Heart left ventricle (tissue), 16 donors: ENCODE measurements around the gene MS4A18. TPM values are rescaled to one million over a fixed set of nuclear protein-coding genes. Genes with fewer than 3 reads are reported as not detected.
A peak's percentile ranks its signal among the peaks of the same experiment; 100 is the strongest.

ENCODE experiments used
- ATAC-seq, 4 donors: fragments of 200-7000 bp; cut with Tn5 transposase; one replicate each; pipeline ENCODE4 v1.9.1; 2020 to 2022; ENCODE audit warnings: moderate library complexity in 4 of 4, mild to moderate bottlenecking in 3 of 4, moderate number of reproducible peaks in 1 of 4
- DNase-seq, 5 donors: peaks; one replicate each; pipeline ENCODE4 v3.0.0-alpha.2; 2020
- H3K27ac ChIP-seq, 12 donors: fragments of 200-600 bp; sonication (generic) in 4 of 12; one replicate each; pipeline versions ENCODE4 v1.5.0 to v1.8.0; 2016 to 2022; ENCODE audit warnings: mild to moderate bottlenecking in 2 of 12
- H3K27me3 ChIP-seq, 9 donors: fragments of 200-600 bp; sonication (generic) in 2 of 9; one replicate each; pipeline versions ENCODE4 v1.5.1 to v1.8.0; 2016 to 2022; ENCODE audit warnings: mild to moderate bottlenecking in 3 of 9
- H3K36me3 ChIP-seq, 9 donors: fragments of 200-600 bp; sonication (generic) in 2 of 9; one replicate each; pipeline versions ENCODE4 v1.5.0 to v1.8.0; 2018 to 2022; ENCODE audit warnings: mild to moderate bottlenecking in 2 of 9
- H3K4me1 ChIP-seq, 12 donors: fragments of 200-600 bp; sonication (generic) in 4 of 12; one replicate each; pipeline versions ENCODE4 v1.5.0 to v1.8.0; 2016 to 2022; ENCODE audit warnings: mild to moderate bottlenecking in 3 of 12
- H3K4me3 ChIP-seq, 12 donors: fragments of 200-600 bp; sonication (generic) in 4 of 12; one replicate each; pipeline versions ENCODE4 v1.5.0 to v1.8.0; 2017 to 2022; ENCODE audit warnings: mild to moderate bottlenecking in 9 of 12, moderate library complexity in 4 of 12
- H3K9me3 ChIP-seq, 12 donors: fragments of 200-600 bp; sonication (generic) in 4 of 12; one replicate each; pipeline versions ENCODE4 v1.5.0 to v1.8.0; 2016 to 2022; ENCODE audit warnings: mild to moderate bottlenecking in 1 of 12
- CTCF ChIP-seq, 12 donors: fragments of 200-600 bp; sonication (generic) in 4 of 12; IDR thresholded peaks; one replicate each; pipeline versions ENCODE4 v1.5.0 to v1.8.0; 2018 to 2022; ENCODE audit warnings: antibody characterized with exemption in 12 of 12, mild to moderate bottlenecking in 5 of 12
- POLR2A ChIP-seq, 2 donors: fragments of 450-650 bp; IDR thresholded peaks; one replicate each; pipeline ENCODE4 v1.6.1; 2017; ENCODE audit warnings: antibody characterized with exemption in 2 of 2, mild to moderate bottlenecking in 2 of 2, moderate library complexity in 2 of 2
- WGBS, 4 donors: extraction: QIAGEN DNeasy Blood & Tissue Kit in 2 of 4; methylation state at CpG; one replicate each; pipeline versions ENCODE4 v1.1.5 to v1.1.7; 2013 to 2018; 5-methylcytosine and 5-hydroxymethylcytosine counted together
- intact Hi-C, 10 donors: fragments of 100-400 bp; cut with DNase I; formaldehyde crosslinking; loops; one replicate each; pipeline versions ENCODE4 v1.11.1 to v1.14.2; 2022
- polyA plus RNA-seq, 2 donors: library from polyadenylated mRNA; stranded (reverse); fragments of 200-250 nt; gene quantifications; one replicate each; pipeline ENCODE4 v1.2.3, GENCODE V29; 2013
- total RNA-seq, 9 donors: library from RNA; depleted of rRNA in 2 of 9; stranded (reverse); fragments of >200 nt in 2 of 9; fragmentation: NEBNext Ultra II Directional in 3 of 9; extraction: Animal tissue kit (Norgen Biotek cat#: 25700) in 3 of 9; gene quantifications; one replicate each; pipeline versions ENCODE4 v1.1.0 to v1.2.4, GENCODE V29; 2016 to 2023
- donor health status: ischemic (EF 13 %, LVEDD 7.1; RV severe dilation, severe dysfunction).
- donor health status: healthy with polysubstance abuse.
- donor health status: DM: no; HTN: yes; CAD: no.
- donor health status: DM: no; HTN: no; CAD: no.
- donor health status: ischemic (EF 25% LVEDD 6.9; RV normal size, moderate dysfunction).
- donor health status: ischemic (EF 25% LVEDD 5.7; RV mildly dilated, moderate dysfunction).
- donor health status: healthy.
- donor health status: DM: yes; HTN: yes; CAD: no.
- donor health status: ischemic (EF 35%, LVEDD 5.7; RV mildly dilated, moderate dysfunction).
- donor health status: nonischemic (EF 11% LVEDD 7.7; RV severe dilation, severe dysfunction).
- donor health status: DM: yes; HTN: yes; CAD: no.
- donor health status: PGD.
- donor health status: ischemic (EF 29% LVEDD 5.4; RV normal size, mild dysfunction).
- donor health status: nonischemic (EF 23%, LVEDD 6.1; RV moderate dilation, normal function).

MS4A18 gene
- total and polyA plus RNA-seq, 11 donors: not detected

- H3K27me3 ChIP-seq: no peaks in the 10 kb centered on the region
- TF ChIP-seq CTCF (IDR thresholded peaks at IDR 0.05) (no peak), POLR2A (IDR thresholded peaks at IDR 0.05) (no peak)
- H3K4me3 ChIP-seq: no peak overlapping the region
- peak overlapping the region in 5 of 12 donors; percentile 20 to 64 (median 57) for H3K27ac ChIP-seq
- no peaks in the 10 kb centered on the region for H3K9me3 ChIP-seq
- intact Hi-C loops: loop anchor here in 1 of 10 donors (5.0 kb wide), 1 partner anchor 40 kb away; no protein-coding TSS in a partner anchor
- WGBS, 4 donors: 34 to 44% (median 36%) methylated on average over 7 to 15 of the region's 15 CpGs
- H3K4me1 ChIP-seq: peaks cover 0 to 30% (median 10%) of the 10 kb centered on the region in 12 donors
- no peaks in the 10 kb centered on the region for H3K36me3 ChIP-seq
- peak; percentile 66 to 91 (median 77) for ATAC-seq
- peak; percentile 75 to 90 (median 85) for DNase-seq
Measured at GRCh38 chr11:60786811-60787567, 62.5 kb downstream of the MS4A18 start.

GRCh38 chr11:60788401-60789125 lies 64.0 kb downstream of the MS4A18 start:
- WGBS, 4 donors: 81 to 88% (median 86%) methylated on average over 3 to 7 of the region's 7 CpGs
- intact Hi-C loops: loop anchor here in 1 of 10 donors (5.0 kb wide), 1 partner anchor 39 kb away; no protein-coding TSS in a partner anchor

GRCh38 chr11:60790726-60791125 lies 66.2 kb downstream of the MS4A18 start:
- TF ChIP-seq POLR2A (IDR thresholded peaks at IDR 0.05): no peak
- TF ChIP-seq CTCF (IDR thresholded peaks at IDR 0.05): no peak
- DNase-seq: no peak
- H3K27me3 ChIP-seq: no peaks in the 10 kb centered on the region
- H3K36me3 ChIP-seq: no peaks in the 10 kb centered on the region
- ATAC-seq: no peak
- no peak overlapping the region for H3K27ac ChIP-seq
- intact Hi-C loops: no loop called here
- no peak overlapping the region for H3K4me3 ChIP-seq
- peaks cover 0 to 24% (median 9%) of the 10 kb centered on the region in 12 donors for H3K4me1 ChIP-seq
- WGBS, 4 donors: 92 to 96% (median 95%) methylated on average over 3 of the region's 3 CpGs
- no peaks in the 10 kb centered on the region for H3K9me3 ChIP-seq

More at GRCh38 chr11:60788401-60789125, 64.0 kb downstream of the MS4A18 start:
- H3K4me3 ChIP-seq: no peak overlapping the region
- no peak overlapping the region for H3K27ac ChIP-seq
- H3K4me1 ChIP-seq: peaks cover 0 to 30% (median 10%) of the 10 kb centered on the region in 12 donors
- TF ChIP-seq POLR2A (IDR thresholded peaks at IDR 0.05) (no peak), CTCF (IDR thresholded peaks at IDR 0.05) (no peak)
- ATAC-seq (no peak), DNase-seq (no peak)
- no peaks in the 10 kb centered on the region for H3K27me3 ChIP-seq
- no peaks in the 10 kb centered on the region for H3K9me3 ChIP-seq
- no peaks in the 10 kb centered on the region for H3K36me3 ChIP-seq
